Activated T-helper 17 cell treated with anti-CD3 and anti-CD28 coated beads, Interleukin-2, amount 50 U/mL, for 72 hours (primary cell): ENCODE results near the gene VRK1. TPM values are rescaled to one million over a fixed set of nuclear protein-coding genes. Genes with fewer than 3 reads are reported as not detected.

Experiments used
- ATAC-seq: fragments of 150-1000 bp; cut with Tn5 transposase; replicated peaks from 2 replicates; pipeline ENCODE4 v1.10.0; 2021; ENCODE audit warnings: mild to moderate bottlenecking, moderate library complexity
- H3K27ac Mint-ChIP-seq: one replicate; pipeline ENCODE4 v1.8.0; 2022; ENCODE audit warnings: mixed read lengths
- H3K27me3 Mint-ChIP-seq: one replicate; pipeline ENCODE4 v1.8.0; 2022; ENCODE audit warnings: mixed read lengths
- H3K36me3 Mint-ChIP-seq: one replicate; pipeline ENCODE4 v1.8.0; 2022; ENCODE audit warnings: low read depth, mild to moderate bottlenecking, mixed read lengths
- H3K4me1 Mint-ChIP-seq: one replicate; pipeline ENCODE4 v1.8.0; 2022; ENCODE audit warnings: mixed read lengths
- H3K4me3 Mint-ChIP-seq: one replicate; pipeline ENCODE4 v1.8.0; 2022; ENCODE audit warnings: mild to moderate bottlenecking, mixed read lengths
- H3K9me3 Mint-ChIP-seq: one replicate; pipeline ENCODE4 v1.8.0; 2022; ENCODE audit warnings: mixed read lengths
- total RNA-seq, 2 donors: library from RNA; stranded (reverse); gene quantifications; one replicate each; pipeline ENCODE4 v1.2.3, GENCODE V29; 2022

VRK1 gene
- total RNA-seq, 2 donors from 2014 or later = 30.9 to 65.6 TPM

DNA sequence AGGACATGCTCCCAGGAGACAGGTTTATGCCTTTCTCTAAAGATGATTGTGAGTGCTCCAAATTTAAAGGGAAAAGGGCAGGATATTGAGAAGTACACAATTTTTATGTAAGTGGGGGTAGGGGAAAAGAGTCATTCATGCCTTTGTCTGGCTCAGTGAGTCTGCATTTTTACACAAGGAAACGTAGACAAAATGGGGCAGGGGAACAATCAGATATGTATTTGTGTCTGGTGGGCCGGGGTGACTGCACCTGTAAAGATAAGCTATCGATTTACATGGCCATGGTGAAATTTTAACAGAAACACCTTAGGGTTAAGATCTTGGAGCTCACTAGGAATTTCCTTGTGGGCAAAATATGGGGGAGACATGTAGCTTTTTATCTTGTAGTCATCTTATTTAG, 123.6 kb downstream of the VRK1 start:
- no peaks in the 10 kb centered on the region for H3K4me1 Mint-ChIP-seq
- peaks cover 10% of the 10 kb centered on the region for H3K9me3 Mint-ChIP-seq
- no peak for ATAC-seq
- no peaks in the 10 kb centered on the region for H3K27me3 Mint-ChIP-seq
- no peaks in the 10 kb centered on the region for H3K36me3 Mint-ChIP-seq
- H3K27ac Mint-ChIP-seq = no peak overlapping the region
- no peak overlapping the region for H3K4me3 Mint-ChIP-seq

DNA sequence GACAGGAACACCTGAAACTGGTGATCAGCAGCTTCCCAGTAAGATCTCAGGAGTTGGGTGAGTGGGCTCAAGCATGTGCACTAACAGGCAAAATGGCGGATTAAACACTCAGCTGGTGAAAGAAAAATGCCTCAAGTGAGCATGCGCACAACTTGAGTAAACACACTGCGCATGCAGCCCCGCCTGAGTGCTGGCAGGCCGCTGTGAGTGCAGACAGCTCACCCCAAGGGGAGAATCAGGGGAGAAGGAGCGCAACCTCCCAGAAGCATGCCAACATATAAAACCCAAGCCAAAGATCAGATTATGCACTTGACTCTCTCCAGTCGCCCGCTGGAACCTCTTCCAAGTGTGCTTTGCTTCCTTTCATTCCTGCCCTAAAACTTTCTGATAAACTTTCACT, 125.8 kb downstream of the VRK1 start:
- no peaks in the 10 kb centered on the region for H3K27me3 Mint-ChIP-seq
- peaks cover 10% of the 10 kb centered on the region for H3K9me3 Mint-ChIP-seq
- no peaks in the 10 kb centered on the region for H3K36me3 Mint-ChIP-seq
- no peaks in the 10 kb centered on the region for H3K4me1 Mint-ChIP-seq
- no peak overlapping the region for H3K4me3 Mint-ChIP-seq
- no peak overlapping the region for H3K27ac Mint-ChIP-seq
- ATAC-seq = no peak

DNA sequence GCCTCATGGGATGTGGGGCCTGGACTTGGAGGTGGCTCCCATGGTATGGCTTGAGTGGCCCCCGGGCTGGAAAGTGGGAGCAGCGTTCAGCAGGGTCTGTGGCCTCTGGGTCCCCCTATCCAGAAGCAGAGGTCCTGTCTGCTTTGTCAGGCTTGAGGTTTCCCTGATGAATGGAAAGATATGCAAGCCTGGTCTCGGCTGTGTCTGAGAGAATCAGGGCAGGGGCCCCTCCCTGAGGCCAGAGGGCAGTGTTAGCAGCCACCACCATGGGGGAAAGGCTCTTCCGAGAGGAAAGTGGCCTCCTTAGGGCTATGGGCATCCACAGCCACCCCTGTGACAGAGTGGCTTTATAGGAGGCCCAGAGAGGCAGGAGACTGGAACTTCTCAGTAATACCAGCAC, 128.2 kb downstream of the VRK1 start:
- Mint-ChIP-seq H3K36me3 (no peaks in the 10 kb centered on the region), H3K27me3 (no peaks in the 10 kb centered on the region), H3K4me1 (no peaks in the 10 kb centered on the region), H3K9me3 (peaks cover 10% of the 10 kb centered on the region), H3K4me3 (no peak overlapping the region), H3K27ac (no peak overlapping the region)
- no peak for ATAC-seq

DNA sequence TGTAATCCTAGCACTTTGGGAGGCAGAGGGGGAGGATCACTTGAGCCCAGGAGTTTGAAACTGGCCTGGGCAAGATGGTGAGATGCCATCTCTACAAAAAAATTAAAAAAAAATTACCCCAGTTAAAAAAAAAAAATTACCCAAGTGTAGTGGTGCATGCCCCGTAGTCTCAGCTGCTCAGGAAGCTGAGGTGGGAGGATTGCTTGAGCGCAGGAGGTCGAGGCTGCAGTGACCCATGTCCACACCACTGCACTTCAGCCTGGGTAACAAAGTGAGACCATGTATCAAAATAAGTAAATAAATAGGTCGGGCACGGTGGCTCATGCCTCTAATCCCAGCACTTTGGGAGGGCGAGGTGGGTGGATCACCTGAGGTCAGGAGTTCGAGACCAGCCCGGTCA, 128.8 kb downstream of the VRK1 start:
- Mint-ChIP-seq H3K4me1 (no peaks in the 10 kb centered on the region), H3K4me3 (no peak overlapping the region), H3K36me3 (no peaks in the 10 kb centered on the region), H3K9me3 (peaks cover 4% of the 10 kb centered on the region), H3K27me3 (no peaks in the 10 kb centered on the region), H3K27ac (no peak overlapping the region)
- no peak for ATAC-seq

DNA sequence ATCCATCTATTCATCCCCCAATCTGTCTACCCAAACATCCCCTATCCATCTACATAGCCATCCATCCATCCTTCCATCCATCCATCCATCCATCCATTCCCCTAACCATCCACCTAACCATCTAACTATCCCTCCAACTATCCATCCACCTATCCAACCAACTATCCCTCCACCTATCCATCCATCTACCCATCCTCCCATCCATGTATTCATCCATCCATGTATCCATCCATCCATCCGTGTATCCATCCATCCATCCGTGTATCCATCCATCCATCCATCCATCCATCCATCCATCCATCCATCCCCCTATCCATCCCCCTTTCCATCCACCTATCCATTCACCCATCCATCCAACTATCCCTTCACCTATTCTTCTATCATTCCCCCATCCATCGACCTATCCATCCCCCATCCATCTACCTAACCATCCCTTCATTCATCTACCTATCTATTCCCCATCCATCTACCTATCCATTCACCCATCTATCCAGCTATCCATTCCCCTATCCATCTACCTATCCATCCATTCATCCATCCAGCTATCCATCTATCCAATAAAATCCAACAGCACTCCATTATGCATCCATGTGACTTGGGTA, 131.7 kb downstream of the VRK1 start:
- H3K4me1 Mint-ChIP-seq = no peaks in the 10 kb centered on the region
- H3K27ac Mint-ChIP-seq = no peak overlapping the region
- H3K4me3 Mint-ChIP-seq = no peak overlapping the region

GRCh38 chr14:96929950-96930349, 132.8 kb downstream of the VRK1 start:
- Mint-ChIP-seq H3K4me3 (no peak overlapping the region), H3K9me3 (no peaks in the 10 kb centered on the region), H3K27ac (no peak overlapping the region), H3K4me1 (no peaks in the 10 kb centered on the region), H3K36me3 (no peaks in the 10 kb centered on the region), H3K27me3 (no peaks in the 10 kb centered on the region)
- ATAC-seq = no peak

More for the DNA sequence above, 131.7 kb downstream of the VRK1 start:
- Mint-ChIP-seq H3K9me3 (no peaks in the 10 kb centered on the region), H3K27me3 (no peaks in the 10 kb centered on the region), H3K36me3 (no peaks in the 10 kb centered on the region)
- ATAC-seq = no peak

- H3K4me1 Mint-ChIP-seq = no peaks in the 10 kb centered on the region
- ATAC-seq = no peak
- H3K4me3 Mint-ChIP-seq = no peak overlapping the region
- no peaks in the 10 kb centered on the region for H3K36me3 Mint-ChIP-seq
- no peak overlapping the region for H3K27ac Mint-ChIP-seq
- no peaks in the 10 kb centered on the region for H3K27me3 Mint-ChIP-seq
- no peaks in the 10 kb centered on the region for H3K9me3 Mint-ChIP-seq
Observed at GRCh38 chr14:96930526-96930925, 133.3 kb downstream of the VRK1 start.
